Ovary (tissue), 3 donors: ENCODE measurements around the gene KCNMA1.

Source experiments
- CTCF ChIP-seq, 3 donors: fragments of 450-650 bp in 2 of 3; fragments of 200-600 bp in 1 of 3; IDR thresholded peaks; one replicate each; pipeline versions ENCODE4 v1.5.1 to v1.8.0; 2016 to 2022; ENCODE audit warnings: antibody characterized with exemption in 3 of 3, mild to moderate bottlenecking in 1 of 3
- EP300 ChIP-seq: sonication (generic); formaldehyde crosslinking; IDR thresholded peaks from one replicate; pipeline ENCODE4 v1.6.1; 2017; ENCODE audit warnings: antibody characterized with exemption
- POLR2A ChIP-seq: fragments of 450-650 bp; IDR thresholded peaks from one replicate; pipeline ENCODE4 v1.6.1; 2017; ENCODE audit warnings: antibody characterized with exemption, mild to moderate bottlenecking, moderate library complexity
- donor health status: DM: no; HTN: no; CAD: no.

GRCh38 chr10:77603534-77603927 lies 34.1 kb downstream of the KCNMA1 start:
- TF ChIP-seq CTCF (IDR thresholded peaks at IDR 0.05): no peak
- TF ChIP-seq POLR2A: no peak
- TF ChIP-seq EP300: no peak
